CD4-positive, alpha-beta T cell treated with Interleukin-6 for 4 hours (primary cell): Measurements from ENCODE around the gene CCDC61.

Experiments used
- DNase-seq: peaks from one replicate; pipeline ENCODE4 v3.0.0-alpha.2; 2020; ENCODE audit warnings: mixed read lengths

The CCDC61 gene

GRCh38 chr19:45994998-45995714, at the start of gene CCDC61:
Gene CCDC61 (plus strand): TSS chr19:45995467. CDS start chr19:46003019, 7,552 bp downstream.
- peak; percentile 96 for DNase-seq

GRCh38 chr19:45947926-45948325, 47.3 kb upstream of the CCDC61 start:
- no peak for DNase-seq

GRCh38 chr19:45952341-45952685, 43.0 kb upstream of the CCDC61 start:
- DNase-seq = no peak

- DNase-seq = peak; percentile 48
These were observed 42.4 kb upstream of the CCDC61 start for GRCh38 chr19:45952686-45953505.

- DNase-seq = no peak
These were observed 41.6 kb upstream of the CCDC61 start for GRCh38 chr19:45953676-45954075.

- DNase-seq = no peak
These were observed 41.1 kb upstream of the CCDC61 start for GRCh38 chr19:45954156-45954555.

GRCh38 chr19:45955905-45956608, 39.2 kb upstream of the CCDC61 start:
- no peak for DNase-seq

- no peak for DNase-seq
These were observed 36.9 kb upstream of the CCDC61 start for GRCh38 chr19:45958320-45958719.

- no peak for DNase-seq
These were observed 36.3 kb upstream of the CCDC61 start for GRCh38 chr19:45958769-45959516.

- no peak for DNase-seq
These were observed 35.7 kb upstream of the CCDC61 start for GRCh38 chr19:45959517-45960025.

- no peak for DNase-seq
These were observed 34.6 kb upstream of the CCDC61 start for GRCh38 chr19:45960595-45961235.

GRCh38 chr19:45962021-45962420, 33.2 kb upstream of the CCDC61 start:
- DNase-seq = no peak

- DNase-seq = no peak
These were observed 28.0 kb upstream of the CCDC61 start for GRCh38 chr19:45967246-45967645.

GRCh38 chr19:45968626-45969025, 26.6 kb upstream of the CCDC61 start:
- DNase-seq = no peak

GRCh38 chr19:45969676-45970075, 25.6 kb upstream of the CCDC61 start:
- no peak for DNase-seq

GRCh38 chr19:45971260-45971902, 23.9 kb upstream of the CCDC61 start:
- DNase-seq = no peak

- no peak for DNase-seq
These were observed 23.0 kb upstream of the CCDC61 start for GRCh38 chr19:45972081-45972946.

- peak; percentile 14 for DNase-seq
These were observed 22.2 kb upstream of the CCDC61 start for GRCh38 chr19:45972947-45973540.

- peak; percentile 23 for DNase-seq
These were observed 21.5 kb upstream of the CCDC61 start, which contains the start of gene NOVA2 for GRCh38 chr19:45973553-45974338. Gene NOVA2 (minus strand): TSS chr19:45973865. CDS start chr19:45973351, 514 bp downstream.
